ENCODE measurements around the gene FBXO3.
"Not testable (repeated sequence)": the region's sequence is repeated elsewhere in the genome, so short reads cannot be mapped to it uniquely, and the experiment has no call there.

- TF ChIP-seq, protein P1, sequence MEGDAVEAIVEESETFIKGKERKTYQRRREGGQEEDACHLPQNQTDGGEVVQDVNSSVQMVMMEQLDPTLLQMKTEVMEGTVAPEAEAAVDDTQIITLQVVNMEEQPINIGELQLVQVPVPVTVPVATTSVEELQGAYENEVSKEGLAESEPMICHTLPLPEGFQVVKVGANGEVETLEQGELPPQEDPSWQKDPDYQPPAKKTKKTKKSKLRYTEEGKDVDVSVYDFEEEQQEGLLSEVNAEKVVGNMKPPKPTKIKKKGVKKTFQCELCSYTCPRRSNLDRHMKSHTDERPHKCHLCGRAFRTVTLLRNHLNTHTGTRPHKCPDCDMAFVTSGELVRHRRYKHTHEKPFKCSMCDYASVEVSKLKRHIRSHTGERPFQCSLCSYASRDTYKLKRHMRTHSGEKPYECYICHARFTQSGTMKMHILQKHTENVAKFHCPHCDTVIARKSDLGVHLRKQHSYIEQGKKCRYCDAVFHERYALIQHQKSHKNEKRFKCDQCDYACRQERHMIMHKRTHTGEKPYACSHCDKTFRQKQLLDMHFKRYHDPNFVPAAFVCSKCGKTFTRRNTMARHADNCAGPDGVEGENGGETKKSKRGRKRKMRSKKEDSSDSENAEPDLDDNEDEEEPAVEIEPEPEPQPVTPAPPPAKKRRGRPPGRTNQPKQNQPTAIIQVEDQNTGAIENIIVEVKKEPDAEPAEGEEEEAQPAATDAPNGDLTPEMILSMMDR (IDR thresholded peaks at IDR 0.05; ENCODE audit: control extremely low read depth in 1 of 3, insufficient read depth in 1 of 3, low read depth in 1 of 3, low read length in 3 of 3): not testable (repeated sequence)
- TF ChIP-seq TEAD4 (IDR thresholded peaks at IDR 0.05; ENCODE audit: low read depth, low read length); MAX (IDR thresholded peaks at IDR 0.05); JUND (IDR thresholded peaks at IDR 0.05; ENCODE audit: low read length); POLR2A (IDR thresholded peaks at IDR 0.05; ENCODE audit: control extremely low read depth in 1 of 2, low read depth in 2 of 2, low read length in 2 of 2); FOSL1 (IDR thresholded peaks at IDR 0.05; ENCODE audit: insufficient read depth, low read depth, low read length); SP1 (IDR thresholded peaks at IDR 0.05; ENCODE audit: low read depth, low read length); ATF2 (IDR thresholded peaks at IDR 0.05; ENCODE audit: low read length); ZNF274 (IDR thresholded peaks at IDR 0.05; ENCODE audit: borderline replicate concordance, extremely low read depth, low read length); CHD2 (IDR thresholded peaks at IDR 0.05; ENCODE audit: low read length): not testable (repeated sequence)
- TF ChIP-seq, protein P2, sequence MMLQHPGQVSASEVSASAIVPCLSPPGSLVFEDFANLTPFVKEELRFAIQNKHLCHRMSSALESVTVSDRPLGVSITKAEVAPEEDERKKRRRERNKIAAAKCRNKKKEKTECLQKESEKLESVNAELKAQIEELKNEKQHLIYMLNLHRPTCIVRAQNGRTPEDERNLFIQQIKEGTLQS (IDR thresholded peaks at IDR 0.05; ENCODE audit: insufficient read depth, low read depth, low read length): not testable (repeated sequence)
- TF ChIP-seq, protein P3, sequence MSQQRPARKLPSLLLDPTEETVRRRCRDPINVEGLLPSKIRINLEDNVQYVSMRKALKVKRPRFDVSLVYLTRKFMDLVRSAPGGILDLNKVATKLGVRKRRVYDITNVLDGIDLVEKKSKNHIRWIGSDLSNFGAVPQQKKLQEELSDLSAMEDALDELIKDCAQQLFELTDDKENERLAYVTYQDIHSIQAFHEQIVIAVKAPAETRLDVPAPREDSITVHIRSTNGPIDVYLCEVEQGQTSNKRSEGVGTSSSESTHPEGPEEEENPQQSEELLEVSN (IDR thresholded peaks at IDR 0.05): not testable (repeated sequence)
These were observed 13.8 kb upstream of the FBXO3 start for GRCh38 chr11:33788095-33788494.

Measured in H1 (cell line).